HG03280 (cell line): Measurements from ENCODE around the gene ZNF71.
A peak's percentile ranks its signal among the peaks of the same experiment; 100 is the strongest.

ENCODE experiments used
- ATAC-seq: cut with Tn5 transposase; IDR thresholded peaks from one replicate; pipeline ENCODE4 v1.9.1; 2021; ENCODE audit warnings: mild to moderate bottlenecking, moderate library complexity; ENCODE audit not compliant: unreplicated experiment

The ZNF71 gene

GRCh38 chr19:56594783-56595547 lies at the start of gene ZNF71:
ZNF71 (plus strand) TSS chr19:56595302; CDS start chr19:56601559, 6,257 bp downstream.
- peak; percentile 94 for ATAC-seq

- no peak for ATAC-seq
Observed at GRCh38 chr19:56547535-56547934, 47.6 kb upstream of the ZNF71 start.

- no peak for ATAC-seq
Observed at GRCh38 chr19:56554272-56554869, 40.7 kb upstream of the ZNF71 start.

- no peak for ATAC-seq
Observed at GRCh38 chr19:56562766-56563165, 32.3 kb upstream of the ZNF71 start.

GRCh38 chr19:56566904-56567273 lies 28.2 kb upstream of the ZNF71 start:
- peak; percentile 29 for ATAC-seq

GRCh38 chr19:56567274-56568120 lies 27.6 kb upstream of the ZNF71 start, which contains the start of gene ZNF470:
ZNF470 (plus strand) TSS chr19:56567468; CDS start chr19:56570312, 2,844 bp downstream.
- peak; percentile 98 for ATAC-seq

GRCh38 chr19:56572589-56572988 lies 22.5 kb upstream of the ZNF71 start:
- ATAC-seq, result no peak

- ATAC-seq, result no peak
Observed at GRCh38 chr19:56573914-56574313, 21.2 kb upstream of the ZNF71 start.

- ATAC-seq, result no peak
Observed at GRCh38 chr19:56577719-56578602, 17.1 kb upstream of the ZNF71 start.

GRCh38 chr19:56594446-56594782 lies 688 bp upstream of the ZNF71 start:
- no peak for ATAC-seq

GRCh38 chr19:56595548-56595899 lies 422 bp downstream of the ZNF71 start:
- ATAC-seq, result peak; percentile 16

GRCh38 chr19:56596676-56597075 lies 1.6 kb downstream of the ZNF71 start:
- no peak for ATAC-seq

- ATAC-seq, result no peak
Observed at GRCh38 chr19:56597696-56598095, 2.6 kb downstream of the ZNF71 start.

- no peak for ATAC-seq
Observed at GRCh38 chr19:56601375-56601774, 6.3 kb downstream of the ZNF71 start.

GRCh38 chr19:56603829-56604228 lies 8.7 kb downstream of the ZNF71 start:
- no peak for ATAC-seq

GRCh38 chr19:56608274-56608964 lies 13.3 kb downstream of the ZNF71 start:
- no peak for ATAC-seq

GRCh38 chr19:56611288-56611687 lies 16.2 kb downstream of the ZNF71 start:
- no peak for ATAC-seq

GRCh38 chr19:56612737-56613136 lies 17.6 kb downstream of the ZNF71 start:
- no peak for ATAC-seq

GRCh38 chr19:56613639-56614038 lies 18.5 kb downstream of the ZNF71 start:
- no peak for ATAC-seq

- no peak for ATAC-seq
Observed at GRCh38 chr19:56617531-56617930, 22.4 kb downstream of the ZNF71 start.
